K562 (cell line): ENCODE measurements around the gene SEZ6. TPM values are rescaled to one million over a fixed set of nuclear protein-coding genes. Genes with fewer than 3 reads are reported as not detected.

Experiments
- ATAC-seq: fragments of 200-7000 bp; cut with Tn5 transposase; 3 replicates; pipeline ENCODE4 v1.9.1; 2020; ENCODE audit warnings: moderate library complexity
- BruUV-seq: library from RNA; stranded (reverse); fragments of 400-500 nt; replicated peaks from 2 replicates; lab custom pipeline; 2021; lab: Mats Ljungman, UMichigan
- CTCF ChIA-PET: fragments of 300-600 bp; formaldehyde crosslinking; extraction: SDS; loops from one replicate; lab custom pipeline; 2021; ENCODE audit warnings: low intra/inter-chr PET ratio; lab: Yijun Ruan, JAX
- POLR2A ChIA-PET: fragments of 300-600, 350-650 bp; sonication (Branson Sonifier 250); formaldehyde crosslinking; extraction: SDS; loops from one replicate; lab custom pipeline; 2021; ENCODE audit warnings: antibody characterized with exemption, inconsistent platforms; lab: Yijun Ruan, JAX
- DNase-seq, 4 experiments: peaks; one replicate each; pipeline versions ENCODE4 v3.0.0 to v3.0.0-alpha.2; 2011 to 2018; ENCODE audit warnings: low spot score in 3 of 4, mixed read lengths in 3 of 4; ENCODE audit errors: extremely low read depth in 1 of 4
- FAIRE-seq: peaks from 2 replicates; lab custom pipeline; 2011; peaks lifted over from hg19 to GRCh38; lab: Jason Lieb, UNC
- H2AFZ ChIP-seq: 2 replicates; pipeline ENCODE4 v1.6.0; 2011; ENCODE audit warnings: low read depth, low read length, control low read depth, inconsistent platforms
- H3K27ac ChIP-seq: fragments of 200-600 bp; 3 replicates; pipeline ENCODE4 v1.8.0; 2011; ENCODE audit warnings: low read depth, mild to moderate bottlenecking, control low read depth, inconsistent platforms, low read length, moderate library complexity, mixed read lengths; ENCODE audit errors: extremely low read depth
- H3K27me3 ChIP-seq, 2 experiments: fragments of 300-600 bp in 1 of 2; 2 replicates in 1 of 2; 3 replicates in 1 of 2; pipeline versions ENCODE4 v1.6.0 to v1.8.0; 2011; ENCODE audit warnings: inconsistent platforms in 2 of 2, low read length in 2 of 2, mild to moderate bottlenecking in 1 of 2, mixed read lengths in 1 of 2, moderate library complexity in 1 of 2; ENCODE audit not compliant: control insufficient read depth in 2 of 2, insufficient read depth in 2 of 2
- H3K36me3 ChIP-seq: fragments of 300-600 bp; 3 replicates; pipeline ENCODE4 v1.8.0; 2011; ENCODE audit warnings: mild to moderate bottlenecking, low read length, inconsistent platforms; ENCODE audit not compliant: control insufficient read depth, insufficient read depth
- H3K4me1 ChIP-seq, 2 experiments: fragments of 200-600 bp in 1 of 2; replicated peaks in 1 of 2; 2 replicates in 1 of 2; 3 replicates in 1 of 2; pipeline versions ENCODE4 v1.5.1 to v1.8.0; 2011; ENCODE audit warnings: inconsistent platforms in 2 of 2, low read length in 2 of 2, mild to moderate bottlenecking in 1 of 2, mixed read lengths in 1 of 2, moderate library complexity in 1 of 2; ENCODE audit not compliant: control insufficient read depth in 2 of 2, insufficient read depth in 2 of 2
- H3K4me2 ChIP-seq: 2 replicates; pipeline ENCODE4 v1.6.1; 2011; ENCODE audit warnings: low read length, control low read depth, inconsistent platforms, mixed read lengths; ENCODE audit not compliant: insufficient read depth
- H3K4me3 ChIP-seq: fragments of 200-600 bp; sonication (generic), shearing (Covaris generic); 2 replicates; pipeline ENCODE4 v1.5.1; 2016; ENCODE audit warnings: control low read depth, inconsistent platforms
- H3K79me2 ChIP-seq: fragments of 200-600 bp; 3 replicates; pipeline ENCODE4 v1.8.0; 2011; ENCODE audit warnings: low read length, inconsistent platforms; ENCODE audit not compliant: control insufficient read depth, insufficient read depth
- H3K9ac ChIP-seq, 2 experiments: 2 replicates each; pipeline versions ENCODE4 v1.6.0 to v1.6.1; 2011; ENCODE audit warnings: low read depth in 2 of 2, low read length in 2 of 2, control low read depth in 1 of 2, inconsistent platforms in 1 of 2, mild to moderate bottlenecking in 1 of 2, mixed read lengths in 1 of 2; ENCODE audit not compliant: insufficient read depth in 1 of 2
- H3K9me1 ChIP-seq: one replicate; pipeline ENCODE4 v1.6.0; 2011; ENCODE audit warnings: inconsistent platforms, mild to moderate bottlenecking, low read length, moderate library complexity; ENCODE audit not compliant: control insufficient read depth, insufficient read depth
- H3K9me3 ChIP-seq: replicated peaks from 2 replicates; pipeline ENCODE4 v1.5.1; 2011; ENCODE audit warnings: low read depth, low read length, inconsistent platforms; ENCODE audit not compliant: control insufficient read depth, insufficient read depth
- H4K20me1 ChIP-seq: replicated peaks from 2 replicates; pipeline ENCODE4 v1.6.1; 2011; ENCODE audit warnings: low read length, inconsistent platforms, mixed read lengths; ENCODE audit not compliant: control insufficient read depth, insufficient read depth
- ARID3A ChIP-seq: IDR thresholded peaks from 2 replicates; pipeline ENCODE4 v1.6.1; 2012; ENCODE audit warnings: low read depth, low read length, improper control_type of control experiment, borderline replicate concordance
- CEBPG ChIP-seq, 3 experiments: fragments of 200-800 bp in 1 of 3; sonication (Bioruptor generic) in 1 of 3; sonication (generic) in 1 of 3; formaldehyde crosslinking in 1 of 3; IDR thresholded peaks in 2 of 3; conservative IDR thresholded peaks in 1 of 3; 2 replicates each; pipeline versions ENCODE4 v1.6.1 to v1.8.0; 2016 to 2022; ENCODE audit warnings: missing compliant biosample characterization in 2 of 3, missing genetic modification characterization in 2 of 3, mild to moderate bottlenecking in 1 of 3, missing genetic modification reagents in 1 of 3
- CHD2 ChIP-seq: IDR thresholded peaks from 2 replicates; pipeline ENCODE4 v1.6.1; 2011; ENCODE audit warnings: low read depth, low read length
- GATAD2A ChIP-seq: fragments of 450-650 bp; IDR thresholded peaks from 2 replicates; pipeline ENCODE4 v1.6.1; 2017
- HMGXB4 ChIP-seq: sonication (generic); formaldehyde crosslinking; IDR thresholded peaks from 2 replicates; pipeline ENCODE4 v1.8.1; 2023; ENCODE audit warnings: mild to moderate bottlenecking, missing genetic modification reagents
- IFI16 ChIP-seq: fragments of 250-450 bp; sonication (Bioruptor Pico); IDR thresholded peaks from 2 replicates; pipeline ENCODE4 v2.1.2; 2022; ENCODE audit warnings: mild to moderate bottlenecking, inconsistent platforms
- LCOR ChIP-seq: sonication (generic); formaldehyde crosslinking; IDR thresholded peaks from 2 replicates; pipeline ENCODE4 v1.8.0; 2022; ENCODE audit warnings: mild to moderate bottlenecking, missing genetic modification reagents
- MCM3 ChIP-seq: fragments of 450-650 bp; IDR thresholded peaks from 2 replicates; pipeline ENCODE4 v1.6.1; 2016
- MCM7 ChIP-seq, 2 experiments: fragments of 450-650 bp; IDR thresholded peaks; 2 replicates each; pipeline ENCODE4 v1.6.1; 2016 to 2018
- MEF2D ChIP-seq: conservative IDR thresholded peaks from 2 replicates; pipeline ENCODE4 v1.6.1; 2016; ENCODE audit warnings: low read depth, missing genetic modification characterization, missing compliant biosample characterization
- SAP30 ChIP-seq: fragments of 200-600 bp; sonication (generic); IDR thresholded peaks from 2 replicates; pipeline ENCODE4 v1.6.1; 2012; ENCODE audit warnings: borderline replicate concordance, low read depth, mild to moderate bottlenecking, moderate library complexity, low read length, control low read depth, inconsistent platforms; ENCODE audit not compliant: insufficient read depth, poor library complexity, severe bottlenecking
- SMARCA4 ChIP-seq: fragments of 450-650 bp; IDR thresholded peaks from 2 replicates; pipeline ENCODE4 v1.6.1; 2016
- SRSF1 ChIP-seq: fragments of 200-400 bp; formaldehyde crosslinking; IDR thresholded peaks from 2 replicates; pipeline ENCODE4 v1.6.1; 2017; ENCODE audit warnings: mild to moderate bottlenecking, low read depth, low read length, moderate library complexity
- THRB ChIP-seq: fragments of 450-650 bp; formaldehyde crosslinking; conservative IDR thresholded peaks from 2 replicates; pipeline ENCODE4 v1.4.0; 2022; ENCODE audit warnings: mild to moderate bottlenecking, missing genetic modification characterization
- ZNF140 ChIP-seq: fragments of 250-450 bp; sonication (Bioruptor Pico); IDR thresholded peaks from 2 replicates; pipeline ENCODE4 v1.8.0; 2021; ENCODE audit warnings: moderate library complexity, mild to moderate bottlenecking, inconsistent platforms
- ZNF239 ChIP-seq: fragments of 250-450 bp; sonication (Bioruptor Pico); IDR thresholded peaks from 2 replicates; pipeline ENCODE4 v1.4.0; 2020; ENCODE audit warnings: mild to moderate bottlenecking
- ZNF586 ChIP-seq: fragments of 450-650 bp; formaldehyde crosslinking; conservative IDR thresholded peaks from 2 replicates; pipeline ENCODE4 v1.4.0; 2020; ENCODE audit warnings: mild to moderate bottlenecking, moderate library complexity
- ZNF785 ChIP-seq: fragments of 250-450 bp; sonication (Bioruptor Pico); IDR thresholded peaks from 2 replicates; pipeline ENCODE4 v1.4.0; 2020; ENCODE audit warnings: mild to moderate bottlenecking
- in situ Hi-C: fragments of 300-500 bp; cut with MboI; formaldehyde crosslinking; loops from 4 replicates; pipeline ENCODE4 v1.15.0; 2018; ENCODE audit warnings: inconsistent platforms, mixed read lengths
- intact Hi-C: fragments of 100-400 bp; cut with micrococcal nuclease; formaldehyde crosslinking; loops from 2 replicates; pipeline ENCODE4 v1.14.2; 2022
- polyA plus RNA-seq, 8 experiments: library from polyadenylated mRNA; depleted of rRNA in 4 of 8; stranded (reverse) in 5 of 8; unstranded in 3 of 8; fragments of >200 nt; fragmentation: Nextera tagmentation in 2 of 8; fragmentation: Illumina TruSeq in 1 of 8; extraction: Ambion mirVana in 2 of 8; extraction: Trizol in 1 of 8; gene quantifications; 2 replicates each; pipeline versions ENCODE4 v1.2.1 to v1.2.3, GENCODE V29; 2011 to 2014; ENCODE audit warnings: inconsistent platforms in 1 of 8, missing spikeins in 1 of 8
- total RNA-seq, 7 experiments: library from RNA; depleted of rRNA in 6 of 7; stranded (reverse); fragments of >200 nt in 6 of 7; fragmentation: Illumina TruSeq in 2 of 7; extraction: Trizol in 2 of 7; gene quantifications; 2 replicates each; pipeline versions ENCODE4 v1.2.1 to v1.2.3, GENCODE V29; 2011 to 2021; ENCODE audit warnings: low replicate concordance in 1 of 7

Gene SEZ6
- total and polyA plus RNA-seq, 9 of the 15 experiments (the other 6 are each of a cell fraction or from before 2014, with no cell fraction given): not detected

- POLR2A ChIA-PET: interaction anchor here (0.6 to 1.7 kb wide), 4 partner anchors 9 to 328 kb away, joined by 3 to 6 read pairs (median 3); no protein-coding TSS in a partner anchor
- Histone ChIP-seq H3K27me3 (no peaks in the 10 kb centered on the region), H3K9me3 (no peaks in the 10 kb centered on the region), H3K9me1 (no peaks in the 10 kb centered on the region), H3K27ac (no peak overlapping the region), H3K4me1 (peaks cover 4% of the 10 kb centered on the region in 2 experiments; a peak in 4 of 5 replicates), H3K4me2 (no peak overlapping the region), H3K79me2 (peaks cover 10% of the 10 kb centered on the region; the same call in 2 of the 3 replicates), H3K9ac (no peak overlapping the region), H3K36me3 (peaks cover 91% of the 10 kb centered on the region), H3K4me3 (no peak overlapping the region), H4K20me1 (no peaks in the 10 kb centered on the region), H2AFZ (no peak overlapping the region)
- BruUV-seq: no TSS peak
- ATAC-seq (no peak), DNase-seq (no peak), FAIRE-seq (no peak)
- CTCF ChIA-PET: no interaction called here
- in situ Hi-C loops (no loop called here), intact Hi-C loops (no loop called here)
- no peak for TF ChIP-seq SRSF1
- no peak for TF ChIP-seq MCM7 (IDR thresholded peaks at IDR 0.05)
- TF ChIP-seq CEBPG (CRISPR knock-in tag; IDR thresholded peaks at IDR 0.05): no peak
- no peak for TF ChIP-seq CEBPG (tag; conservative IDR thresholded peaks at IDR 0.05 in 1 of 2, IDR thresholded peaks at IDR 0.05 in 1 of 2)
- TF ChIP-seq ZNF239 (CRISPR knock-in tag): no peak
- TF ChIP-seq ZNF586 (CRISPR knock-in tag): no peak
- TF ChIP-seq MCM3: no peak
- TF ChIP-seq MEF2D (tag): no peak
- no peak for TF ChIP-seq IFI16
- TF ChIP-seq LCOR (CRISPR knock-in tag): no peak
- no peak for TF ChIP-seq ARID3A
- TF ChIP-seq ZNF785 (CRISPR knock-in tag): no peak
- no peak for TF ChIP-seq CHD2
- no peak for TF ChIP-seq GATAD2A
- TF ChIP-seq THRB (CRISPR knock-in tag): no peak
- TF ChIP-seq ZNF140 (CRISPR knock-in tag): no peak
- TF ChIP-seq SMARCA4: no peak
- TF ChIP-seq HMGXB4 (CRISPR knock-in tag): no peak
- no peak for TF ChIP-seq SAP30
Measured at GRCh38 chr17:28920201-28920600, 85.6 kb downstream of the SEZ6 start.
